ENCODE measurements around the gene SORCS2.

The SORCS2 gene

GRCh38 chr4:7343081-7343655 lies 150.8 kb downstream of the SORCS2 start:
- no peak for TF ChIP-seq CTCF (IDR thresholded peaks at IDR 0.05; ENCODE audit: extremely low read depth, missing control alignments)
- no peak for DNase-seq (ENCODE audit: low spot score)

GRCh38 chr4:7343950-7344349 lies 151.6 kb downstream of the SORCS2 start:
- no peak for TF ChIP-seq CTCF (IDR thresholded peaks at IDR 0.05; ENCODE audit: extremely low read depth, missing control alignments)
- no peak for DNase-seq (ENCODE audit: low spot score)

- TF ChIP-seq CTCF (IDR thresholded peaks at IDR 0.05; ENCODE audit: extremely low read depth, missing control alignments): no peak
- DNase-seq (ENCODE audit: low spot score): no peak
Observed at GRCh38 chr4:7344636-7345155, 152.4 kb downstream of the SORCS2 start.

GRCh38 chr4:7347981-7348380 lies 155.6 kb downstream of the SORCS2 start:
- DNase-seq (ENCODE audit: low spot score): no peak
- TF ChIP-seq CTCF (IDR thresholded peaks at IDR 0.05; ENCODE audit: extremely low read depth, missing control alignments): no peak

GRCh38 chr4:7348946-7349900 lies 156.9 kb downstream of the SORCS2 start:
- DNase-seq (ENCODE audit: low spot score): no peak
- no peak for TF ChIP-seq CTCF (IDR thresholded peaks at IDR 0.05; ENCODE audit: extremely low read depth, missing control alignments)

- no peak for DNase-seq (ENCODE audit: low spot score)
Observed at GRCh38 chr4:7350396-7350795, 158.1 kb downstream of the SORCS2 start.

More at GRCh38 chr4:7350396-7350795, 158.1 kb downstream of the SORCS2 start:
- no peak for TF ChIP-seq CTCF (IDR thresholded peaks at IDR 0.05; ENCODE audit: extremely low read depth, missing control alignments)

Measured in GM20000 (cell line).